ENCODE data around the gene SPOCK1. TPM values are rescaled to one million over a fixed set of nuclear protein-coding genes. Genes with fewer than 3 reads are reported as not detected.

SPOCK1 gene
- total and polyA plus RNA-seq, 4 donors: 0.48 to 4.5 (median 0.69) TPM

DNA sequence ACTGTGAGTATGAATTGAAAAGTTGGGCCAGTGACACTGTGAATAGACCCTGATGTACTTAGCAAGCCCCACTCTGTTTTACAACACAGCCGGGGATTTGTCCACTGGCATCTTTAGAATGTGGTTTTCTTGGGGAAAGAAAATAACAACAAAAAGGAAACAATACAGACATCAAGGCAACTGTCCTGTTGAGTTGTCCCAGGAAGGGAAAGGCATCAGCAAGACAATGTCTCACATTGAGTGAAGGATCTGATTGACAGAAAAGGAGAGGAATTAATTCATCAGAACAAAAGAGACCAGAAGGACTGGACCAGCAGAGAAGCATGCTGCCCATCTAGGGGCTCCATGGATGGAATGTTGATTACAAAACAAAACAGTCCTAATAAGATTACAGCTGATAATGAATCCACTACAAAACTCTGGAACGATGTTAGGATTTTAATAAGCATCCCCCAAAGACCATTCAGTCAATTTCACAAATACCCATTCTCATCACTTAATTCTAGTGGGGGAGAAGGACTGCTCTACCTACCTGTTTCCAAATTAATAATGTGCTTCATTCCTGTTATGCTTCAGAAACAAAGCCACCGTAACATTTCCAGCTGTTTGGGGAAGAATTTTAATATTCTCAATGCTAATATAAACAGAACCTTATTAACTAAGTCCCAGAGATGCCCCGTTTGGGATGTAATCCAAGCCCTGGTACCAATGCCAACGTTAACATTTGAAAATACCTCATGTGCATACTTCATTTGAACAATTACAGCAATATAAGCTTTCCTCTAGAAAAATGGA lies 298.0 kb downstream of the SPOCK1 start:
- WGBS, 2 donors: 70 to 74% methylated on average over 5 of the region's 5 CpGs
- Histone ChIP-seq H3K36me3 (ENCODE audit: control insufficient read depth in 4 of 4, insufficient read depth in 4 of 4, low read length in 4 of 4) (no peaks in the 10 kb centered on the region), H3K27ac (ENCODE audit: low read depth in 1 of 2, low read length in 1 of 2) (no peak overlapping the region), H3K27me3 (ENCODE audit: control insufficient read depth in 3 of 3, insufficient read depth in 3 of 3, low read length in 2 of 3) (peaks cover 0 to 69% (median 12%) of the 10 kb centered on the region in 3 donors), H3K4me3 (no peak overlapping the region), H3K9ac (ENCODE audit: insufficient read depth in 1 of 2, low read length in 2 of 2) (no peak overlapping the region), H3K9me3 (ENCODE audit: control insufficient read depth in 4 of 4, insufficient read depth in 3 of 4, low read length in 3 of 4) (peaks cover 0 to 3% (median 0%) of the 10 kb centered on the region in 4 donors), H3K4me1 (ENCODE audit: control insufficient read depth in 5 of 5, insufficient read depth in 5 of 5, low read length in 5 of 5) (peaks cover 0 to 6% (median 0%) of the 10 kb centered on the region in 5 donors)
- TF ChIP-seq, protein P1, sequence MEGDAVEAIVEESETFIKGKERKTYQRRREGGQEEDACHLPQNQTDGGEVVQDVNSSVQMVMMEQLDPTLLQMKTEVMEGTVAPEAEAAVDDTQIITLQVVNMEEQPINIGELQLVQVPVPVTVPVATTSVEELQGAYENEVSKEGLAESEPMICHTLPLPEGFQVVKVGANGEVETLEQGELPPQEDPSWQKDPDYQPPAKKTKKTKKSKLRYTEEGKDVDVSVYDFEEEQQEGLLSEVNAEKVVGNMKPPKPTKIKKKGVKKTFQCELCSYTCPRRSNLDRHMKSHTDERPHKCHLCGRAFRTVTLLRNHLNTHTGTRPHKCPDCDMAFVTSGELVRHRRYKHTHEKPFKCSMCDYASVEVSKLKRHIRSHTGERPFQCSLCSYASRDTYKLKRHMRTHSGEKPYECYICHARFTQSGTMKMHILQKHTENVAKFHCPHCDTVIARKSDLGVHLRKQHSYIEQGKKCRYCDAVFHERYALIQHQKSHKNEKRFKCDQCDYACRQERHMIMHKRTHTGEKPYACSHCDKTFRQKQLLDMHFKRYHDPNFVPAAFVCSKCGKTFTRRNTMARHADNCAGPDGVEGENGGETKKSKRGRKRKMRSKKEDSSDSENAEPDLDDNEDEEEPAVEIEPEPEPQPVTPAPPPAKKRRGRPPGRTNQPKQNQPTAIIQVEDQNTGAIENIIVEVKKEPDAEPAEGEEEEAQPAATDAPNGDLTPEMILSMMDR (IDR thresholded peaks at IDR 0.05; ENCODE audit: control extremely low read depth, extremely low read depth): no peak
- no peak for ATAC-seq (ENCODE audit: insufficient read depth, low FRiP score)
- no peak for DNase-seq

DNA sequence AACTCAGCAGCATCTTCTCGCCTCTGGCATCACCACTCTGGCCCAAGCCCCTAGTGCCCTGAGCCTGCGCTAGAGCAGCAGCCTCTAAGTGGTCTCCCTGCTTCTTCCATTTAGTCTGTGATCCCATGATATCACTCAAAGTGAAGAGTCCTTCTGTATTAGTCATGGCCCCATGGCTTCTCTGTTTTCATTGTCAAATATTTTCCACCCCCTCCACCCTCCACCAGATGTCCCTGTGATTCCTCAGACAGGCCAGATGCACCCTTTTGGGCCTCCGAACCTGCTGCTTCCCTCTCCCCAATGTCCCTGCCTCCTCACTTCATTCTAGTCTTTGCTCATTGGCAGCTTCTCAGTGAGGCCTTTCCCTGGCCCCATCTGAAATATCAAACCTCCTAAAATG lies 299.2 kb downstream of the SPOCK1 start:
- 80 to 87% methylated on average over 3 of the region's 3 CpGs for WGBS, 2 donors
- DNase-seq (no peak), ATAC-seq (ENCODE audit: insufficient read depth, low FRiP score) (no peak)

DNA sequence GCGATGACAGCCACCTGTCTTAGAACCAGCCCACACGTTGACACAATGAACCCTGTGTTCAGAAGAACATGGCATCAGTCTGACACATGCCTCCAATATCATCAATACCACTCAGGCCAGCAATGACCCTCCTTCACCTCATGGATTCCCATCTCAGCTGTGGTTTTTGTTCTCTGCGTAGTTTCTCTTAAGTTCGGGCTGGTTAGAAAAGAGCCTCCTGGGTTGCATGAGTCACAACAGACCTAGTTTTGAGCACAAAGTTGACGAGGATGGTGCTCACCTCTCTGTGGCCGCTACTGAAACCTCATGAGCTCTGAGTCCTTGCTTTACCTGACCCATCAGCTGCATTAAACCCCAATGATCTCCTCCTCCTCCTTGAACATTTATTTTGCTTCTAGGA lies 299.9 kb downstream of the SPOCK1 start:
- no peak overlapping the region for H3K27ac ChIP-seq (ENCODE audit: low read depth in 1 of 2, low read length in 1 of 2)
- ATAC-seq (ENCODE audit: insufficient read depth, low FRiP score) (no peak), DNase-seq (no peak)
- peaks cover 0 to 3% (median 0%) of the 10 kb centered on the region in 4 donors for H3K9me3 ChIP-seq (ENCODE audit: control insufficient read depth in 4 of 4, insufficient read depth in 3 of 4, low read length in 3 of 4)
- no peaks in the 10 kb centered on the region for H3K36me3 ChIP-seq (ENCODE audit: control insufficient read depth in 4 of 4, insufficient read depth in 4 of 4, low read length in 4 of 4)
- WGBS, 2 donors: 82 to 85% methylated on average over 6 of the region's 6 CpGs
- H3K27me3 ChIP-seq (ENCODE audit: control insufficient read depth in 3 of 3, insufficient read depth in 3 of 3, low read length in 2 of 3): peaks cover 0 to 75% (median 13%) of the 10 kb centered on the region in 3 donors
- H3K9ac ChIP-seq (ENCODE audit: insufficient read depth in 1 of 2, low read length in 2 of 2): no peak overlapping the region
- TF ChIP-seq, protein P1 (IDR thresholded peaks at IDR 0.05; ENCODE audit: control extremely low read depth, extremely low read depth): no peak
- no peaks in the 10 kb centered on the region for H3K4me1 ChIP-seq (ENCODE audit: control insufficient read depth in 5 of 5, insufficient read depth in 5 of 5, low read length in 5 of 5)
- H3K4me3 ChIP-seq: no peak overlapping the region

More for the DNA sequence above, 299.2 kb downstream of the SPOCK1 start:
- no peak overlapping the region for H3K9ac ChIP-seq (ENCODE audit: insufficient read depth in 1 of 2, low read length in 2 of 2)
- peaks cover 0 to 3% (median 0%) of the 10 kb centered on the region in 4 donors for H3K9me3 ChIP-seq (ENCODE audit: control insufficient read depth in 4 of 4, insufficient read depth in 3 of 4, low read length in 3 of 4)
- H3K4me3 ChIP-seq: no peak overlapping the region
- no peak overlapping the region for H3K27ac ChIP-seq (ENCODE audit: low read depth in 1 of 2, low read length in 1 of 2)
- TF ChIP-seq, protein P1 (IDR thresholded peaks at IDR 0.05; ENCODE audit: control extremely low read depth, extremely low read depth): no peak
- no peaks in the 10 kb centered on the region for H3K36me3 ChIP-seq (ENCODE audit: control insufficient read depth in 4 of 4, insufficient read depth in 4 of 4, low read length in 4 of 4)
- H3K4me1 ChIP-seq (ENCODE audit: control insufficient read depth in 5 of 5, insufficient read depth in 5 of 5, low read length in 5 of 5): no peaks in the 10 kb centered on the region
- H3K27me3 ChIP-seq (ENCODE audit: control insufficient read depth in 3 of 3, insufficient read depth in 3 of 3, low read length in 2 of 3): peaks cover 0 to 75% (median 12%) of the 10 kb centered on the region in 3 donors
